RPMI7951 (cell line): Measurements from ENCODE around the gene SPSB4. TPM values are rescaled to one million over a fixed set of nuclear protein-coding genes. Genes with fewer than 3 reads are reported as not detected.

Experiments used
- DNase-seq: peaks from one replicate; pipeline ENCODE4 v3.0.0-alpha.2; 2012; ENCODE audit warnings: low read depth
- total RNA-seq: library from RNA; depleted of rRNA; stranded (reverse); fragments of >200 nt; shearing (Covaris generic); gene quantifications from 2 replicates; pipeline ENCODE4 v1.2.3, GENCODE V29; 2014

SPSB4 gene
- total RNA-seq, 1 experiment from 2014 or later, result not detected

- DNase-seq, result no peak
These were observed 22.4 kb downstream of the SPSB4 start for GRCh38 chr3:141073580-141073979.

GRCh38 chr3:141074529-141074928 is 23.4 kb downstream of the SPSB4 start:
- no peak for DNase-seq

- DNase-seq, result no peak
These were observed 25.1 kb downstream of the SPSB4 start for GRCh38 chr3:141076036-141076773.

- no peak for DNase-seq
These were observed 25.8 kb downstream of the SPSB4 start for GRCh38 chr3:141076797-141077571.

- no peak for DNase-seq
These were observed 26.5 kb downstream of the SPSB4 start for GRCh38 chr3:141077631-141078030.

GRCh38 chr3:141078200-141078599 is 27.1 kb downstream of the SPSB4 start:
- DNase-seq, result no peak

GRCh38 chr3:141080431-141080830 is 29.3 kb downstream of the SPSB4 start:
- DNase-seq, result no peak

GRCh38 chr3:141081141-141081795 is 30.1 kb downstream of the SPSB4 start:
- no peak for DNase-seq

GRCh38 chr3:141082064-141082463 is 30.9 kb downstream of the SPSB4 start:
- no peak for DNase-seq

GRCh38 chr3:141083226-141083625 is 32.1 kb downstream of the SPSB4 start:
- no peak for DNase-seq

GRCh38 chr3:141083836-141084649 is 32.9 kb downstream of the SPSB4 start:
- no peak for DNase-seq

GRCh38 chr3:141085343-141086070 is 34.4 kb downstream of the SPSB4 start:
- no peak for DNase-seq

- DNase-seq, result no peak
These were observed 35.0 kb downstream of the SPSB4 start for GRCh38 chr3:141086188-141086587.

- no peak for DNase-seq
These were observed 36.1 kb downstream of the SPSB4 start for GRCh38 chr3:141087076-141087777.

GRCh38 chr3:141087778-141088130 is 36.6 kb downstream of the SPSB4 start:
- no peak for DNase-seq

GRCh38 chr3:141089339-141090152 is 38.4 kb downstream of the SPSB4 start:
- DNase-seq, result no peak

GRCh38 chr3:141091426-141091825 is 40.3 kb downstream of the SPSB4 start:
- DNase-seq, result no peak

- DNase-seq, result no peak
These were observed 41.5 kb downstream of the SPSB4 start for GRCh38 chr3:141092663-141093062.

- DNase-seq, result peak; percentile 51
These were observed 42.2 kb downstream of the SPSB4 start for GRCh38 chr3:141093397-141093796.
